ENCODE measurements around the gene FBXO17.

The FBXO17 gene

DNA sequence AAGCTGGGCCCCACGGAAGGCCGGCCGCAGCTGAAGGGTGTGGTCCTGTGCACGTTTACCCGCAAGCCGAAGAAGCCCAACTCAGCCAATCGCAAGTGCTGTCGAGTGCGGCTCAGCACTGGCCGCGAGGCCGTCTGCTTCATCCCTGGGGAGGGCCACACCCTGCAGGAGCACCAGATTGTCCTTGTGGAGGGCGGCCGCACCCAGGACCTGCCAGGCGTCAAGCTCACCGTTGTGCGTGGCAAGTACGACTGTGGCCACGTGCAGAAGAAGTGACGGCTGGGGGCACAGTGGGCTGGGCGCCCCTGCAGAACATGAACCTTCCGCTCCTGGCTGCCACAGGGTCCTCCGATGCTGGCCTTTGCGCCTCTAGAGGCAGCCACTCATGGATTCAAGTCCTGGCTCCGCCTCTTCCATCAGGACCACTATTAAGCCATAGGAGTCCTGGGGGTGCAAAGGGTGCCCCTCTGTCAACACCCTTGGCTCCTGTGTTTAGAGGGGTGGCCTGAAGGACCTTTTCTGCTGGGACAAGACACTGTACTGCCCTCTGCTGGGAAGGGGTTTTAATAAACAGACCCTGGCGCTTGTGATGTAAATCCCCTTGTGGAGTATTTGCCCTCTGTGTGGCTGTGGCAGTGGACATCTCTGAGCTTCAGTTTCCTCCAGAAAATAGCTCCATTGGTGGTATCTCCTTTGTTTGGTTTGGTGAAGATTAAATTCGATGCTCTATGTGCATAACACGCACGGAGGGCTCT is 42.9 kb downstream of the FBXO17 start:
- ChIA-PET POLR2A (no interaction called here), CTCF (interaction anchor here (0.7 to 1.4 kb wide), 8 partner anchors 15 to 299 kb away, joined by 3 to 4 read pairs (median 3); partner anchors contain the start of gene CAPN12)
- Histone ChIP-seq H3K36me3 (ENCODE audit: control insufficient read depth in 4 of 4, insufficient read depth in 4 of 4, low read length in 3 of 4) (peaks cover 0 to 24% (median 11%) of the 10 kb centered on the region in 4 experiments), H3K27ac (ENCODE audit: insufficient read depth in 1 of 2, low read depth in 1 of 2, low read length in 2 of 2, poor library complexity in 1 of 2, severe bottlenecking in 2 of 2) (no peak overlapping the region), H3K9me3 (ENCODE audit: control extremely low read depth in 1 of 5, control insufficient read depth in 4 of 5, insufficient read depth in 2 of 5, low read depth in 1 of 5, low read length in 4 of 5) (peaks cover 0 to 11% (median 6%) of the 10 kb centered on the region in 5 experiments), H3K4me1 (ENCODE audit: control extremely low read depth in 1 of 4, control insufficient read depth in 4 of 4, insufficient read depth in 4 of 4, low read length in 3 of 4) (peaks cover 5 to 24% (median 20%) of the 10 kb centered on the region in 4 experiments), H3K4me3 (ENCODE audit: control insufficient read depth in 1 of 7, extremely low read depth in 1 of 7, insufficient read depth in 4 of 7, low read depth in 2 of 7, low read length in 6 of 7) (no peak overlapping the region), H3K27me3 (replicated peaks in 2 of 5; ENCODE audit: control insufficient read depth in 4 of 5, insufficient read depth in 5 of 5, low read length in 4 of 5) (no peaks in the 10 kb centered on the region)
- WGBS (ENCODE audit: insufficient coverage), result 99% methylated on average over 21 of the region's 29 CpGs
- DNase-seq, result peak; percentile 73 to 83 (median 81)

DNA sequence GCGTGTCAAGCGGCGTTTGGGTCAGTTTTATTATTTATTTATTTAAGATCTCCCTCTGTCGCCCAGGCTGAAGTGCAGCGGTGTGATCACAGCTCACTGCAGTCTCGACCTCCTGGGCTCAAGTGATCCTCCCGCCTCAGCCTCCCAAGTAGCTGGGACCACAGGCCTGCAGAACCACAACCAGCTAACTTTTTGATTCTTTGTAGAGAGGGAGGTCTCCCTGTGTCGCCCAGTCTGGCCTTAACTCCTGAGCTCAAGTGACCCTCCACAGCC is 44.1 kb downstream of the FBXO17 start:
- Histone ChIP-seq H3K9me3 (ENCODE audit: control extremely low read depth in 1 of 5, control insufficient read depth in 4 of 5, insufficient read depth in 2 of 5, low read depth in 1 of 5, low read length in 4 of 5) (peaks cover 0 to 11% (median 6%) of the 10 kb centered on the region in 5 experiments), H3K36me3 (ENCODE audit: control insufficient read depth in 4 of 4, insufficient read depth in 4 of 4, low read length in 3 of 4) (peaks cover 0 to 24% (median 11%) of the 10 kb centered on the region in 4 experiments), H3K27ac (ENCODE audit: insufficient read depth in 1 of 2, low read depth in 1 of 2, low read length in 2 of 2, poor library complexity in 1 of 2, severe bottlenecking in 2 of 2) (peak overlapping the region; percentile 75 to 89), H3K27me3 (replicated peaks in 2 of 5; ENCODE audit: control insufficient read depth in 4 of 5, insufficient read depth in 5 of 5, low read length in 4 of 5) (no peaks in the 10 kb centered on the region), H3K4me3 (ENCODE audit: control insufficient read depth in 1 of 7, extremely low read depth in 1 of 7, insufficient read depth in 4 of 7, low read depth in 2 of 7, low read length in 6 of 7) (peak overlapping the region; percentile 68 to 97 (median 93)), H3K4me1 (ENCODE audit: control extremely low read depth in 1 of 4, control insufficient read depth in 4 of 4, insufficient read depth in 4 of 4, low read length in 3 of 4) (peaks cover 5 to 24% (median 20%) of the 10 kb centered on the region in 4 experiments)
- no CpG with 5 or more reads among the region's 8 CpGs for WGBS (ENCODE audit: insufficient coverage)
- ChIA-PET CTCF (interaction anchor here (1.3 to 3.8 kb wide), 5 partner anchors 31 to 238 kb away, joined by 4 to 15 read pairs (median 6); partner anchors contain the start of gene RINL), POLR2A (no interaction called here)
- no peak for DNase-seq

DNA sequence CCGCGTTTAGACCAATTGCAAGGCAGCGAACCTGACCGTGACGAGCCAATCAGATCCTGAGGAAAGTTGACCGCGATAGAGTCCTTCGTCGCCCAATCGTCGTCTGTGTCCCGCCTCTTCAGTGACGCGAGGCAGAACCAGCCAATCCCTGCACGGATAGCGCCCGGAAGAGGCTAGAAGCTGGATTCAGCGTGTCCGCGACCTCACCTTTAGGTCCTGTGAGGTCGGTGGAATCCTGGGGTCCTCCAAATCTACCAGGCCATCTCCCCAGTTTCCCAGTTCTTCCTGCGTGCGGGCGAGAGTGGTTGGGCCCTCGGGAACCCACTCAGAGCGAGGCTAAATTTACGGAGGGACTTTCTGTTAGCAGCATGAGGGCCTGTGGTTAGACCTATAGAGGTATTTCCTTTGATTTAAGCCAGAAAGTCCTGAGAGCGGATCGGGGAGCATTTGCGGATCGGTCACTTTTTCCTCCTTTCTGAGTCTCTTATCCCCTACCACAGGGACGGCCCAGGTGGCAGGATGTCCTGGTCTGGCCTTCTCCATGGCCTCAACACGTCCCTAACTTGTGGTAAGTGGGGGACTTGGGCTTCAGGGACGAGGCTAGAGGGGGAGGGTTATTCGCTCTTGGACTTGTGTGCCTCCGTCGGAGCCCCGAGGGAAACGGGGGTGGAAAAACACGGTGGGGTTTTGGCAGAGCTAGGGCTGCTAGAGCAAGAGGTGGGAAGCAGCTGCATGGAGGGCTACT is 44.6 kb downstream of the FBXO17 start, which contains the start of gene MRPS12:
Gene MRPS12 (plus strand): TSS at position 169 of the 745 bp plus-strand sequence. CDS start 351 bp downstream, at position 520.
- POLR2A ChIA-PET, result no interaction called here
- peak; percentile 100 for DNase-seq
- no peaks in the 10 kb centered on the region for H3K27me3 ChIP-seq (replicated peaks in 2 of 5; ENCODE audit: control insufficient read depth in 4 of 5, insufficient read depth in 5 of 5, low read length in 4 of 5)
- H3K36me3 ChIP-seq (ENCODE audit: control insufficient read depth in 4 of 4, insufficient read depth in 4 of 4, low read length in 3 of 4), result peaks cover 0 to 28% (median 12%) of the 10 kb centered on the region in 4 experiments
- H3K9me3 ChIP-seq (ENCODE audit: control extremely low read depth in 1 of 5, control insufficient read depth in 4 of 5, insufficient read depth in 2 of 5, low read depth in 1 of 5, low read length in 4 of 5), result peaks cover 0 to 11% (median 6%) of the 10 kb centered on the region in 5 experiments
- peak within 1 kb of the TSS; percentile 68 to 97 (median 93) for H3K4me3 ChIP-seq (ENCODE audit: control insufficient read depth in 1 of 7, extremely low read depth in 1 of 7, insufficient read depth in 4 of 7, low read depth in 2 of 7, low read length in 6 of 7)
- peak within 1 kb of the TSS; percentile 75 to 89 for H3K27ac ChIP-seq (ENCODE audit: insufficient read depth in 1 of 2, low read depth in 1 of 2, low read length in 2 of 2, poor library complexity in 1 of 2, severe bottlenecking in 2 of 2)
- CTCF ChIA-PET, result interaction anchor here (0.7 to 3.8 kb wide), 24 partner anchors 13 to 237 kb away, joined by 3 to 15 read pairs (median 4); partner anchors contain the start of genes NFKBIB and RINL
- 0% methylated on average over 33 of the region's 40 CpGs for WGBS (ENCODE audit: insufficient coverage)
- peaks cover 5 to 24% (median 20%) of the 10 kb centered on the region in 4 experiments for H3K4me1 ChIP-seq (ENCODE audit: control extremely low read depth in 1 of 4, control insufficient read depth in 4 of 4, insufficient read depth in 4 of 4, low read length in 3 of 4)

DNA sequence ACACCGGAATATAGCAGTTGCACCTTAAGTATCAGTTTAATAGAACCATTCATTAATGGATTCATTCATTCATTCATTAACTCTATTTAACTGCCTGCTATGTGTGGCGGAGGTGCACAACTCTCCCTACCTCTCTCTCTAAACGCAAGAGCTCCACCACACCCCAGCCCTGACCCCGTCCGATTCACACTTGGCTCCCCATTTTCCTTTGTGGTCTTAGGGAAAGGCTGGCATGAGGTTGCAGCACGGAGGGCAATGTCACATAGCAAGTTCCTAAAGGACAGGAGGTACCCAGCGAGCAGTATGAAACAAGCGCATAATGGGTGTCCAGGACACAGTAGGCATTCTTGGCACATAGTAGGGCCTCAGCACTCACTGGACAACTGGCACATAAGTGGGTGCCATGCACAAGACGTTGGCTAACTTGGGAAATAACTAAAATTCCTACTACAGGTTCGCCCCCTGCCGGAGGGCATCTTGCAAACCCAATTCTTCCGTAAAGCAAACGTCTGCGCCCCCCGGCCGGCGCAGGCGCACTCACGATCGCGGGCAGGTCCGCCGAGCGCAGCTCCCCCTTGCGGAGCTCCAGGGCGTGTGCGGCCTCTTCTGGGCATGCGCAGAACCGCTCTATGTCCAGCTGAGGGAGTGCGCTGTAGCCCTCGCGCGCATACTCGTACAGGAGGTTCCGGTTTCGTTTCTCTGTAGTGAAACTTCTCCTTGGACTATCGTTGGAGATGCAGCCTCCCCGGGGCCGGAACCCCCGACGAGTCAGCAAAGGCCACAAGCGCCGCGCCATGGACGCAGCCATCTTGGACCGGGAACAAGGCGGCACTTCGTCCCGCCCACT is 45.4 kb downstream of the FBXO17 start, which contains the start of gene SARS2:
Gene SARS2 (minus strand): TSS at position 835 of the 847 bp plus-strand sequence. CDS start 27 bp downstream, at position 808.
- CTCF ChIA-PET, result interaction anchor here (0.6 to 3.8 kb wide), 28 partner anchors 10 to 237 kb away, joined by 3 to 15 read pairs (median 4); partner anchors contain the start of genes ECH1, NFKBIB and RINL
- 2% methylated on average over 49 of the region's 49 CpGs for WGBS (ENCODE audit: insufficient coverage)

DNA sequence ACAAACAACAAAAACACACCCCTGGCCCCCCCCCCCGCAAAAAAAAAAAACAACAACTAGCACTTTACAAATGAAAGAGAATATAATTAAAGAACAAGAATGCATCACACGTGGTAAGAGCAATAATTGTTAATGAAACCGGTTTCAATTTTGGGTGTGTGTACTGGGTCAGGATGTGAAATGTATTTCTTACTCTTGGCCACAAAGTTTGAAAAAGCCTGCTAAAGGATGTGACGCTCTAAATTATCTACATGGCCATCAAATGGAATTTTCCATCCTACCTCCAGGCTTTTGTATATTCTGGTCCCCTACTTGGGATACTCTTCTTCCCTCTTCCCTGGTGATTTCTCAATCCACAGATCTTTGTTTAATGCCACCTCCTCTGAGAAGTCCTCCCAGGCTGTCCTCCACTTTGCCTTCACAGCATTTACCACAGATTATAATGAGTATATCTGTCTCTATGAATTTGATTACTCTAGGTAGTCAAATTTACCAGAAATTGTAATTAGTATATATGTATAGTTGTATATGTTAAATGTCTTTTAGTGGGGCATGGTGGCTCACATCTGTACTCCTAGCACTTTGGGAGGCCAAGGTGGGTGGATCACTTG is 47.0 kb downstream of the FBXO17 start:
- Histone ChIP-seq H3K27me3 (replicated peaks in 2 of 5; ENCODE audit: control insufficient read depth in 4 of 5, insufficient read depth in 5 of 5, low read length in 4 of 5) (no peaks in the 10 kb centered on the region), H3K27ac (ENCODE audit: insufficient read depth in 1 of 2, low read depth in 1 of 2, low read length in 2 of 2, poor library complexity in 1 of 2, severe bottlenecking in 2 of 2) (no peak overlapping the region), H3K4me3 (ENCODE audit: control insufficient read depth in 1 of 7, extremely low read depth in 1 of 7, insufficient read depth in 4 of 7, low read depth in 2 of 7, low read length in 6 of 7) (no peak overlapping the region), H3K4me1 (ENCODE audit: control extremely low read depth in 1 of 4, control insufficient read depth in 4 of 4, insufficient read depth in 4 of 4, low read length in 3 of 4) (peaks cover 5 to 24% (median 20%) of the 10 kb centered on the region in 4 experiments), H3K9me3 (ENCODE audit: control extremely low read depth in 1 of 5, control insufficient read depth in 4 of 5, insufficient read depth in 2 of 5, low read depth in 1 of 5, low read length in 4 of 5) (no peaks in the 10 kb centered on the region), H3K36me3 (ENCODE audit: control insufficient read depth in 4 of 4, insufficient read depth in 4 of 4, low read length in 3 of 4) (peaks cover 10 to 34% (median 22%) of the 10 kb centered on the region in 4 experiments)
- WGBS (ENCODE audit: insufficient coverage), result 100% methylated on average over 1 of the region's 4 CpGs
- CTCF ChIA-PET, result interaction anchor here (0.7 to 3.8 kb wide), 6 partner anchors 23 to 294 kb away, joined by 3 to 15 read pairs (median 4); partner anchors contain the start of gene RINL
- DNase-seq, result no peak
- POLR2A ChIA-PET, result no interaction called here

More for the DNA sequence above, 45.4 kb downstream of the FBXO17 start, which contains the start of gene SARS2:
- peak within 1 kb of the TSS; percentile 75 to 89 for H3K27ac ChIP-seq (ENCODE audit: insufficient read depth in 1 of 2, low read depth in 1 of 2, low read length in 2 of 2, poor library complexity in 1 of 2, severe bottlenecking in 2 of 2)
- H3K36me3 ChIP-seq (ENCODE audit: control insufficient read depth in 4 of 4, insufficient read depth in 4 of 4, low read length in 3 of 4), result peaks cover 5 to 35% (median 18%) of the 10 kb centered on the region in 4 experiments
- H3K4me1 ChIP-seq (ENCODE audit: control extremely low read depth in 1 of 4, control insufficient read depth in 4 of 4, insufficient read depth in 4 of 4, low read length in 3 of 4), result peaks cover 5 to 24% (median 20%) of the 10 kb centered on the region in 4 experiments
- POLR2A ChIA-PET, result no interaction called here
- peak; percentile 94 to 96 (median 96) for DNase-seq
- no peaks in the 10 kb centered on the region for H3K27me3 ChIP-seq (replicated peaks in 2 of 5; ENCODE audit: control insufficient read depth in 4 of 5, insufficient read depth in 5 of 5, low read length in 4 of 5)
- H3K9me3 ChIP-seq (ENCODE audit: control extremely low read depth in 1 of 5, control insufficient read depth in 4 of 5, insufficient read depth in 2 of 5, low read depth in 1 of 5, low read length in 4 of 5), result peaks cover 0 to 8% (median 6%) of the 10 kb centered on the region in 5 experiments
- peak within 1 kb of the TSS; percentile 68 to 97 (median 93) for H3K4me3 ChIP-seq (ENCODE audit: control insufficient read depth in 1 of 7, extremely low read depth in 1 of 7, insufficient read depth in 4 of 7, low read depth in 2 of 7, low read length in 6 of 7)

DNA sequence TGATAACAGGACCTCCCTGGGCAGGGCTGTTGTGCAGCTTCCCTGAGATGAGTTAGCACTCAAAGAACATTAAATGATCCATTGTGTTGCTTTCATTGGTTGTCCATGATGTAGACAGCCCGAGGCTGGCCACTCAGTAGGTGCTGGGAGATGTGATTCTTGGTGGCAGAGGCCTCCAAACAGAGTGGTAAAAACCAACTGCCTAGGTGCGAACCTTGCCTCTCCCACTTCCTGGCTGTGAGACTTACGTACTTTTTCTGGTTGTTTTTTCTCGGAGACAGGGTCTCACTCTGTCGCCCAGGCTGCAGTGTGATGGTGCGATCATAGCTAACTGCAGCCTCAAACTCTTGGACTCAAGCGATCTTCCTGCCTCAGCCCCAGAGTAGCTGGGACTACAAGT is 51.2 kb downstream of the FBXO17 start:
- ChIA-PET CTCF (no interaction called here), POLR2A (no interaction called here)
- Histone ChIP-seq H3K27ac (ENCODE audit: insufficient read depth in 1 of 2, low read depth in 1 of 2, low read length in 2 of 2, poor library complexity in 1 of 2, severe bottlenecking in 2 of 2) (no peak overlapping the region), H3K4me1 (ENCODE audit: control extremely low read depth in 1 of 4, control insufficient read depth in 4 of 4, insufficient read depth in 4 of 4, low read length in 3 of 4) (peaks cover 0 to 3% (median 2%) of the 10 kb centered on the region in 4 experiments), H3K4me3 (ENCODE audit: control insufficient read depth in 1 of 7, extremely low read depth in 1 of 7, insufficient read depth in 4 of 7, low read depth in 2 of 7, low read length in 6 of 7) (no peak overlapping the region), H3K9me3 (ENCODE audit: control extremely low read depth in 1 of 5, control insufficient read depth in 4 of 5, insufficient read depth in 2 of 5, low read depth in 1 of 5, low read length in 4 of 5) (peaks cover 0 to 2% (median 0%) of the 10 kb centered on the region in 5 experiments), H3K36me3 (ENCODE audit: control insufficient read depth in 4 of 4, insufficient read depth in 4 of 4, low read length in 3 of 4) (peaks cover 4 to 39% (median 27%) of the 10 kb centered on the region in 4 experiments), H3K27me3 (replicated peaks in 2 of 5; ENCODE audit: control insufficient read depth in 4 of 5, insufficient read depth in 5 of 5, low read length in 4 of 5) (no peaks in the 10 kb centered on the region)
- DNase-seq, result no peak
- WGBS (ENCODE audit: insufficient coverage), result 96% methylated on average over 7 of the region's 7 CpGs
